Ovary (tissue), 3 donors: Measurements from ENCODE around the gene DPP9.

Experiments used
- CTCF ChIP-seq, 3 donors: fragments of 450-650 bp in 2 of 3; fragments of 200-600 bp in 1 of 3; IDR thresholded peaks; one replicate each; pipeline versions ENCODE4 v1.5.1 to v1.8.0; 2016 to 2022; ENCODE audit warnings: antibody characterized with exemption in 3 of 3, mild to moderate bottlenecking in 1 of 3
- EP300 ChIP-seq: sonication (generic); formaldehyde crosslinking; IDR thresholded peaks from one replicate; pipeline ENCODE4 v1.6.1; 2017; ENCODE audit warnings: antibody characterized with exemption
- POLR2A ChIP-seq: fragments of 450-650 bp; IDR thresholded peaks from one replicate; pipeline ENCODE4 v1.6.1; 2017; ENCODE audit warnings: antibody characterized with exemption, mild to moderate bottlenecking, moderate library complexity
- donor health status: DM: no; HTN: no; CAD: no.

GRCh38 chr19:4760285-4760650, 36.6 kb upstream of the DPP9 start:
- TF ChIP-seq EP300 = no peak
- TF ChIP-seq CTCF (IDR thresholded peaks at IDR 0.05) = no peak
- no peak for TF ChIP-seq POLR2A
